ENCODE results near the gene PHETA1.
"Not testable (repeated sequence)": the region's sequence is repeated elsewhere in the genome, so short reads cannot be mapped to it uniquely, and the experiment has no call there.

The PHETA1 gene

GRCh38 chr12:111405149-111405858 is 36.4 kb upstream of the PHETA1 start:
- H3K27ac ChIP-seq (ENCODE audit: insufficient read depth, low read depth, low read length, poor library complexity, severe bottlenecking): no peak overlapping the region
- WGBS, 2 experiments: 1% methylated on average over 59 of the region's 59 CpGs
- H3K36me3 ChIP-seq (ENCODE audit: control insufficient read depth, insufficient read depth, low read length): no peaks in the 10 kb centered on the region
- no peaks in the 10 kb centered on the region for H3K9me3 ChIP-seq (ENCODE audit: control insufficient read depth, low read length)
- H3K4me1 ChIP-seq (ENCODE audit: control insufficient read depth, insufficient read depth, low read length): peaks cover 27% of the 10 kb centered on the region
- H3K27me3 ChIP-seq (ENCODE audit: control insufficient read depth, insufficient read depth, low read length, poor library complexity, severe bottlenecking): peaks cover 21% of the 10 kb centered on the region
- peak overlapping the region; percentile 42 for H3K4me3 ChIP-seq (ENCODE audit: insufficient read depth, low read depth, low read length)

- H3K9me3 ChIP-seq (ENCODE audit: control insufficient read depth, low read length): no peaks in the 10 kb centered on the region
- H3K27me3 ChIP-seq (ENCODE audit: control insufficient read depth, insufficient read depth, low read length, poor library complexity, severe bottlenecking): peaks cover 21% of the 10 kb centered on the region
- WGBS, 2 experiments: 39 to 40% methylated on average over 20 to 21 of the region's 21 CpGs
- H3K36me3 ChIP-seq (ENCODE audit: control insufficient read depth, insufficient read depth, low read length): no peaks in the 10 kb centered on the region
- H3K4me3 ChIP-seq (ENCODE audit: insufficient read depth, low read depth, low read length): peak overlapping the region; percentile 42
- peaks cover 20% of the 10 kb centered on the region for H3K4me1 ChIP-seq (ENCODE audit: control insufficient read depth, insufficient read depth, low read length)
- H3K27ac ChIP-seq (ENCODE audit: insufficient read depth, low read depth, low read length, poor library complexity, severe bottlenecking): no peak overlapping the region
Observed at GRCh38 chr12:111404362-111405148, 35.7 kb upstream of the PHETA1 start.

- peaks cover 18% of the 10 kb centered on the region for H3K4me1 ChIP-seq (ENCODE audit: control insufficient read depth, insufficient read depth, low read length)
- 88 to 90% methylated on average over 8 to 9 of the region's 9 CpGs for WGBS, 2 experiments
- not testable (repeated sequence) for H3K27ac ChIP-seq (ENCODE audit: insufficient read depth, low read depth, low read length, poor library complexity, severe bottlenecking)
Observed at GRCh38 chr12:111402490-111402824, 33.6 kb upstream of the PHETA1 start.

GRCh38 chr12:111401167-111401605 is 32.3 kb upstream of the PHETA1 start:
- H3K36me3 ChIP-seq (ENCODE audit: control insufficient read depth, insufficient read depth, low read length): no peaks in the 10 kb centered on the region
- H3K27me3 ChIP-seq (ENCODE audit: control insufficient read depth, insufficient read depth, low read length, poor library complexity, severe bottlenecking): peaks cover 16% of the 10 kb centered on the region
- H3K27ac ChIP-seq (ENCODE audit: insufficient read depth, low read depth, low read length, poor library complexity, severe bottlenecking): no peak overlapping the region
- H3K9me3 ChIP-seq (ENCODE audit: control insufficient read depth, low read length): no peaks in the 10 kb centered on the region
- no peak overlapping the region for H3K4me3 ChIP-seq (ENCODE audit: insufficient read depth, low read depth, low read length)
- H3K4me1 ChIP-seq (ENCODE audit: control insufficient read depth, insufficient read depth, low read length): peaks cover 6% of the 10 kb centered on the region
- 92 to 94% methylated on average over 6 of the region's 6 CpGs for WGBS, 2 experiments

More at GRCh38 chr12:111402490-111402824, 33.6 kb upstream of the PHETA1 start:
- H3K27me3 ChIP-seq (ENCODE audit: control insufficient read depth, insufficient read depth, low read length, poor library complexity, severe bottlenecking): peaks cover 21% of the 10 kb centered on the region
- not testable (repeated sequence) for H3K4me3 ChIP-seq (ENCODE audit: insufficient read depth, low read depth, low read length); H3K9me3 ChIP-seq (ENCODE audit: control insufficient read depth, low read length); H3K36me3 ChIP-seq (ENCODE audit: control insufficient read depth, insufficient read depth, low read length)

- not testable (repeated sequence) for H3K4me1 ChIP-seq (ENCODE audit: control insufficient read depth, insufficient read depth, low read length)
- 92% methylated on average over 9 of the region's 9 CpGs for WGBS, 2 experiments
Observed at GRCh38 chr12:111399741-111400404, 31.0 kb upstream of the PHETA1 start.

GRCh38 chr12:111398530-111398929 is 29.6 kb upstream of the PHETA1 start:
- H3K4me1 ChIP-seq (ENCODE audit: control insufficient read depth, insufficient read depth, low read length): no peaks in the 10 kb centered on the region
- no peaks in the 10 kb centered on the region for H3K9me3 ChIP-seq (ENCODE audit: control insufficient read depth, low read length)
- H3K27me3 ChIP-seq (ENCODE audit: control insufficient read depth, insufficient read depth, low read length, poor library complexity, severe bottlenecking): no peaks in the 10 kb centered on the region
- no peaks in the 10 kb centered on the region for H3K36me3 ChIP-seq (ENCODE audit: control insufficient read depth, insufficient read depth, low read length)
- H3K27ac ChIP-seq (ENCODE audit: insufficient read depth, low read depth, low read length, poor library complexity, severe bottlenecking): no peak overlapping the region
- no peak overlapping the region for H3K4me3 ChIP-seq (ENCODE audit: insufficient read depth, low read depth, low read length)
- WGBS, 2 experiments: 93 to 95% methylated on average over 4 of the region's 4 CpGs

More at GRCh38 chr12:111399741-111400404, 31.0 kb upstream of the PHETA1 start:
- not testable (repeated sequence) for H3K27ac ChIP-seq (ENCODE audit: insufficient read depth, low read depth, low read length, poor library complexity, severe bottlenecking); H3K36me3 ChIP-seq (ENCODE audit: control insufficient read depth, insufficient read depth, low read length); H3K4me3 ChIP-seq (ENCODE audit: insufficient read depth, low read depth, low read length); H3K9me3 ChIP-seq (ENCODE audit: control insufficient read depth, low read length)
- H3K27me3 ChIP-seq (ENCODE audit: control insufficient read depth, insufficient read depth, low read length, poor library complexity, severe bottlenecking): peaks cover 13% of the 10 kb centered on the region

- 21 to 25% methylated on average over 34 of the region's 34 CpGs for WGBS, 2 experiments
- no peaks in the 10 kb centered on the region for H3K4me1 ChIP-seq (ENCODE audit: control insufficient read depth, insufficient read depth, low read length)
Observed at GRCh38 chr12:111396726-111397445, 28.0 kb upstream of the PHETA1 start.

GRCh38 chr12:111396271-111396670 is 27.4 kb upstream of the PHETA1 start:
- not testable (repeated sequence) for H3K27ac ChIP-seq (ENCODE audit: insufficient read depth, low read depth, low read length, poor library complexity, severe bottlenecking); H3K4me1 ChIP-seq (ENCODE audit: control insufficient read depth, insufficient read depth, low read length); H3K9me3 ChIP-seq (ENCODE audit: control insufficient read depth, low read length); H3K4me3 ChIP-seq (ENCODE audit: insufficient read depth, low read depth, low read length); H3K27me3 ChIP-seq (ENCODE audit: control insufficient read depth, insufficient read depth, low read length, poor library complexity, severe bottlenecking); H3K36me3 ChIP-seq (ENCODE audit: control insufficient read depth, insufficient read depth, low read length)
- WGBS, 2 experiments: 90 to 93% methylated on average over 7 of the region's 7 CpGs

More at GRCh38 chr12:111396726-111397445, 28.0 kb upstream of the PHETA1 start:
- Histone ChIP-seq H3K27ac (ENCODE audit: insufficient read depth, low read depth, low read length, poor library complexity, severe bottlenecking) (no peak overlapping the region), H3K36me3 (ENCODE audit: control insufficient read depth, insufficient read depth, low read length) (no peaks in the 10 kb centered on the region), H3K4me3 (ENCODE audit: insufficient read depth, low read depth, low read length) (no peak overlapping the region), H3K27me3 (ENCODE audit: control insufficient read depth, insufficient read depth, low read length, poor library complexity, severe bottlenecking) (no peaks in the 10 kb centered on the region), H3K9me3 (ENCODE audit: control insufficient read depth, low read length) (no peaks in the 10 kb centered on the region)

- no peaks in the 10 kb centered on the region for H3K9me3 ChIP-seq (ENCODE audit: control insufficient read depth, low read length)
- H3K27ac ChIP-seq (ENCODE audit: insufficient read depth, low read depth, low read length, poor library complexity, severe bottlenecking): no peak overlapping the region
- H3K4me3 ChIP-seq (ENCODE audit: insufficient read depth, low read depth, low read length): no peak overlapping the region
- no peaks in the 10 kb centered on the region for H3K4me1 ChIP-seq (ENCODE audit: control insufficient read depth, insufficient read depth, low read length)
- H3K36me3 ChIP-seq (ENCODE audit: control insufficient read depth, insufficient read depth, low read length): no peaks in the 10 kb centered on the region
- H3K27me3 ChIP-seq (ENCODE audit: control insufficient read depth, insufficient read depth, low read length, poor library complexity, severe bottlenecking): no peaks in the 10 kb centered on the region
- 78 to 79% methylated on average over 8 of the region's 8 CpGs for WGBS, 2 experiments
Observed at GRCh38 chr12:111395336-111396187, 26.7 kb upstream of the PHETA1 start.
